ENCODE results near the gene SDF4.
"Not testable (repeated sequence)": the region's sequence is repeated elsewhere in the genome, so short reads cannot be mapped to it uniquely, and the experiment has no call there.

- not testable (repeated sequence) for TF ChIP-seq SP1 (IDR thresholded peaks at IDR 0.05); ELF4 (IDR thresholded peaks at IDR 0.05); L3MBTL2 (conservative IDR thresholded peaks at IDR 0.05); ARNT (IDR thresholded peaks at IDR 0.05); PKNOX1 (IDR thresholded peaks at IDR 0.05); NFRKB (IDR thresholded peaks at IDR 0.05); HDGF (IDR thresholded peaks at IDR 0.05; ENCODE audit: borderline replicate concordance)
Observed at GRCh38 chr1:1195726-1196125, 36.1 kb downstream of the SDF4 start.
